ENCODE data around the gene RANBP10.

DNA sequence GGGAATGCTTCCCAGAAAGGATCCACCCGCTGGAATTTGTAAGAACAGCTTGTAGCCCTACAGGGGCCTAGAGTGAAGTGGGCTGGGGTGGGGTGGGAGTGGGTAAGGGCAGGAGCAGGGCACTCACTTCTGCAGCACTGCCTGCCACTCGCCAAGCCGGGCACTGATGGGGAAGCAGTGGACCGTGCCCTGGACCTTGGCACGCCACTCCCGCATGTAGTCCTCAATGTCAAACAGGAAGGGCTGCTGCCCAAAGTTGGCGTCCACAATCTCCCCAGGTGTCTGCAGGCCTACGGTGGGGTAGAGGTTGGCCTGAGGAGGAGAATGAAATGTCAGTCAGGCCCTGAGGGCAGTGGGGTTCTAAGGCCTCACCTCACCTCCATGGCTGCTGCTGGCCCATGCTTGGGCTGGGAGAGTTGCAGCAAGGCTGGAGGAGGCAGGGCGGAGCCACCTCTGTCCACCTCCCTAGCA, 71.6 kb downstream of the RANBP10 start:
- TF ChIP-seq, protein P1, sequence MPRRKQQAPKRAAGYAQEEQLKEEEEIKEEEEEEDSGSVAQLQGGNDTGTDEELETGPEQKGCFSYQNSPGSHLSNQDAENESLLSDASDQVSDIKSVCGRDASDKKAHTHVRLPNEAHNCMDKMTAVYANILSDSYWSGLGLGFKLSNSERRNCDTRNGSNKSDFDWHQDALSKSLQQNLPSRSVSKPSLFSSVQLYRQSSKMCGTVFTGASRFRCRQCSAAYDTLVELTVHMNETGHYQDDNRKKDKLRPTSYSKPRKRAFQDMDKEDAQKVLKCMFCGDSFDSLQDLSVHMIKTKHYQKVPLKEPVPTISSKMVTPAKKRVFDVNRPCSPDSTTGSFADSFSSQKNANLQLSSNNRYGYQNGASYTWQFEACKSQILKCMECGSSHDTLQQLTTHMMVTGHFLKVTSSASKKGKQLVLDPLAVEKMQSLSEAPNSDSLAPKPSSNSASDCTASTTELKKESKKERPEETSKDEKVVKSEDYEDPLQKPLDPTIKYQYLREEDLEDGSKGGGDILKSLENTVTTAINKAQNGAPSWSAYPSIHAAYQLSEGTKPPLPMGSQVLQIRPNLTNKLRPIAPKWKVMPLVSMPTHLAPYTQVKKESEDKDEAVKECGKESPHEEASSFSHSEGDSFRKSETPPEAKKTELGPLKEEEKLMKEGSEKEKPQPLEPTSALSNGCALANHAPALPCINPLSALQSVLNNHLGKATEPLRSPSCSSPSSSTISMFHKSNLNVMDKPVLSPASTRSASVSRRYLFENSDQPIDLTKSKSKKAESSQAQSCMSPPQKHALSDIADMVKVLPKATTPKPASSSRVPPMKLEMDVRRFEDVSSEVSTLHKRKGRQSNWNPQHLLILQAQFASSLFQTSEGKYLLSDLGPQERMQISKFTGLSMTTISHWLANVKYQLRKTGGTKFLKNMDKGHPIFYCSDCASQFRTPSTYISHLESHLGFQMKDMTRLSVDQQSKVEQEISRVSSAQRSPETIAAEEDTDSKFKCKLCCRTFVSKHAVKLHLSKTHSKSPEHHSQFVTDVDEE (CRISPR knock-in tag; IDR thresholded peaks at IDR 0.05): no peak
- no peak for TF ChIP-seq TOX (CRISPR knock-in tag; IDR thresholded peaks at IDR 0.05; ENCODE audit: borderline replicate concordance)

All from SK-N-SH treated with all-trans-retinoic acid at 6 μM for 48 hours (cell line).